IMR-90 (cell line): ENCODE measurements around the gene COX6B1.

Experiments
- CEBPB ChIP-seq: IDR thresholded peaks from 2 replicates; pipeline ENCODE4 v1.6.1; 2012; ENCODE audit warnings: low read depth, low read length, improper control_type of control experiment
- CHD1 ChIP-seq: IDR thresholded peaks from 2 replicates; pipeline ENCODE4 v1.6.1; 2012; ENCODE audit warnings: low read depth, low read length, improper control_type of control experiment
- ELK1 ChIP-seq: fragments of 150-350 bp; IDR thresholded peaks from 2 replicates; pipeline ENCODE4 v1.6.1; 2016; ENCODE audit warnings: low read depth, mild to moderate bottlenecking, low read length, moderate library complexity, borderline replicate concordance
- MXI1 ChIP-seq: IDR thresholded peaks from 2 replicates; pipeline ENCODE4 v1.6.1; 2012; ENCODE audit warnings: low read depth, mild to moderate bottlenecking, low read length, moderate library complexity, borderline replicate concordance
- POLR2A ChIP-seq: IDR thresholded peaks from 2 replicates; pipeline ENCODE4 v1.6.1; 2012; ENCODE audit warnings: mild to moderate bottlenecking, low read depth, low read length
- RAD21 ChIP-seq: IDR thresholded peaks from 2 replicates; pipeline ENCODE4 v1.6.1; 2012; ENCODE audit warnings: low read length, improper control_type of control experiment
- RCOR1 ChIP-seq: IDR thresholded peaks from 2 replicates; pipeline ENCODE4 v1.6.1; 2012; ENCODE audit warnings: mild to moderate bottlenecking, low read length, improper control_type of control experiment; ENCODE audit not compliant: insufficient replicate concordance
- TF ChIP-seq, protein P1 (sequence below): conservative IDR thresholded peaks from 2 replicates; pipeline ENCODE4 v1.5.1; 2012; ENCODE audit warnings: mild to moderate bottlenecking, low read depth, low read length, improper control_type of control experiment

GRCh38 chr19:35645680-35646511, 2.2 kb upstream of the COX6B1 start:
- TF ChIP-seq POLR2A (no peak), CEBPB (no peak), ELK1 (no peak), CHD1 (no peak), RAD21 (no peak), MXI1 (no peak), RCOR1 (no peak)
- TF ChIP-seq, protein P1, sequence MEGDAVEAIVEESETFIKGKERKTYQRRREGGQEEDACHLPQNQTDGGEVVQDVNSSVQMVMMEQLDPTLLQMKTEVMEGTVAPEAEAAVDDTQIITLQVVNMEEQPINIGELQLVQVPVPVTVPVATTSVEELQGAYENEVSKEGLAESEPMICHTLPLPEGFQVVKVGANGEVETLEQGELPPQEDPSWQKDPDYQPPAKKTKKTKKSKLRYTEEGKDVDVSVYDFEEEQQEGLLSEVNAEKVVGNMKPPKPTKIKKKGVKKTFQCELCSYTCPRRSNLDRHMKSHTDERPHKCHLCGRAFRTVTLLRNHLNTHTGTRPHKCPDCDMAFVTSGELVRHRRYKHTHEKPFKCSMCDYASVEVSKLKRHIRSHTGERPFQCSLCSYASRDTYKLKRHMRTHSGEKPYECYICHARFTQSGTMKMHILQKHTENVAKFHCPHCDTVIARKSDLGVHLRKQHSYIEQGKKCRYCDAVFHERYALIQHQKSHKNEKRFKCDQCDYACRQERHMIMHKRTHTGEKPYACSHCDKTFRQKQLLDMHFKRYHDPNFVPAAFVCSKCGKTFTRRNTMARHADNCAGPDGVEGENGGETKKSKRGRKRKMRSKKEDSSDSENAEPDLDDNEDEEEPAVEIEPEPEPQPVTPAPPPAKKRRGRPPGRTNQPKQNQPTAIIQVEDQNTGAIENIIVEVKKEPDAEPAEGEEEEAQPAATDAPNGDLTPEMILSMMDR = no peak
